ENCODE results near the gene CEACAM19.
"Not testable (repeated sequence)": the region's sequence is repeated elsewhere in the genome, so short reads cannot be mapped to it uniquely, and the experiment has no call there.

Gene CEACAM19

GRCh38 chr19:44677019-44677811 lies 5.9 kb downstream of the CEACAM19 start:
- DNase-seq: no peak

GRCh38 chr19:44680536-44680935 lies 9.3 kb downstream of the CEACAM19 start:
- no peak for DNase-seq

- DNase-seq: no peak
These were observed 10.9 kb downstream of the CEACAM19 start for GRCh38 chr19:44681992-44682790.

- no peak for DNase-seq
These were observed 11.5 kb downstream of the CEACAM19 start for GRCh38 chr19:44682807-44683206.

DNA sequence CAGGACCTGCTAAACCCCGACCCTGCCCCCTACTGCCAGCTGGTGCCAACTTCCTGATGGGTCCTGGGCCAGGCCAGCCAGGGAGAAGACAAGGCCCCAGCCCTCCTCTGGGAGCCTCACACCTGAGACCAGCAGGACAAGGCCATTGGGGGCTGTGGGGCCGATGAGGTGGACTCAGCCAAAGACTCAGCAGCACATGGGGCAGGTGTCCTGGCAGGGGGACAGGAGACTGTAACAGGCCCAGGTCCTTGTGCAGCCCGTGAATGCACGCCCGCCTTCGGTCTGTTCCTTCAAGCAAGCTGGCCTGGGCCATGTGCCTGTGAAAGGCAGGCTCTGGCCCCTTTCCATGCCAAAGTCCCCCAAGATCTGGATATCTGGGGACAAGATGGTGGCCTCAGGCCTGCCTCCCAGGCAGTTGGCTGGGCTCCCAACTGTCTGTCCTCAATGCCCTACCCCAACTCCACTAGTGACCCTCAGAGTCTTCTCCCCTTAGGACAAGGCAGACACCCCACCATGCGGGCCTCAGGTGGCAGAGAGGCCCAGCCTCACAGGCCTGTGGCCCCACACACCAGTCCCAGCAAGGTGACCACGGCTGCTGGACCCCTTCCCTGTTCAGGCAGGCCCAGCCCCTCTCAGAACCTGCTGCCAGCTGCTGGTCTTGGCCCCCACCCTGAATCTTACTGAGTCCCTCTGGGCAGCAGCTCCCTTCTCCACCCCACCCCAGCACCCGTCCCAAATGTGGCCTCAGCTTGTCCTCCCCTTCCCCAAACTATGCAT lies 12.3 kb downstream of the CEACAM19 start:
- DNase-seq: no peak

- not testable (repeated sequence) for DNase-seq
These were observed 13.1 kb downstream of the CEACAM19 start for GRCh38 chr19:44684396-44684795.

DNA sequence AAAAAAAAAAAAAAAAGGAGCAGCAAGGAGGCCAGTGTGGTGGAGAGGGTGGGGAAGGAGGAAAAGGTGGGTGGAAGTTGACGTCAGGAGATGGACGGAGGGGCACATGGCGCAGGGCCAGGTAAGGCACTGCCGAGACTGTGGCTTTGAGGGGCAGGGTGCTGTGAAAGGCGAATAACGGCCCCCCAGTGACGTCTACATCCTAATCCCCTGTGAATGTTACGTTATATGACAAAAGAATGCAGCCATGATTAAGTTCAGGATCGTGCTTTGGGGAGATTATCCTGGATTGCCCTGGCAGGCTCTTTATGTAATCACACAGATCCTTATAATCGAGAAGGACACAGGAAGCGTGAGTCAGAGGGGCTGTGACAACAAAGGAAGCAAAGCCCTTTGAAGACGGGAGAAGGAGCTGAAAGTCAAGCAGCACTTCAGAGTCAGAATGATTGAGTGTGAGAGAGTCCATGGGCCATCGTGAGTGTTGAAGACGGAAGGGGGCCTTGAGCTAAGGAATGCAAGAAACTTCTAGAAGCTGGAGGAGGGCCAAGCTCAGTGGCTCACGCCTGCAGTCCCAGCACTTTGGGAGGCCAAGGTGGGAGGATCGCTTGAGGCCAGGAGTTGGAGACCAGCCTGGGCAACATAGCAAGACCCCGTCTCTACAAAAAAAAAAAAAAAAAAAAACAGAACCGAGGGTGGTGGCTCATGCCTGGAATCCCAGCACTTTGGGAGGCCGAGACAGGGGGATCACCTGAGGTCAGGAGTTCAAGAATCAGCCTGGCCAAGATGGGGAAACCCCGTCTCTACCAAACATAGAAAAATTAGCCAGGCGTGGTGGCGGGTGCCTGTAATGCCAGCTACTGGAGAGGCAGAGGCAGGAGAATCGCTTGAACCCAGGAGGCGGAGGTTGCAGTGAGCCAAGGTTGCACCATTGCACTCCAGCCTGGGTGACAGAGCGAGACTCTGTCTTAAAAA lies 13.9 kb downstream of the CEACAM19 start:
- DNase-seq: no peak

DNA sequence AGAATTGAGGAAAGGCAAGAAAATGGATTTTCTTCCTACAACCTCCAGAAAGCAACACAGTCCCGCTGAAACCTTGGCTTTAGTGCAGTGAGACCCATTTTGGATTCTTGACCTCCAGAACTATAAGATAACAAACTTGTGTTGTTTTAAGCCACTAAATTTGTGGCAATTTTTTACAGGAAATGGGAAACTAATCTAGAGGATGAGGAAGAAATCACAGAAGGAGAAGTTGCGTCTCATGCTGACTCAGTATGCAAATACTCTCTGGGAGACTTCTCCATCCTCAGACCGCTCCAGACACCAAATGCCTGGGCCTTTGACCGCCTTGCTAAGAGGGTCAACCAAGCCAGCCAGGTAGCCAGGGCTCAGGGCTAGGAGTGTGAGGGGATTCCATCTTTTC lies 14.6 kb downstream of the CEACAM19 start:
- no peak for DNase-seq

GRCh38 chr19:44686896-44687295 lies 15.6 kb downstream of the CEACAM19 start:
- no peak for DNase-seq

GRCh38 chr19:44687888-44688287 lies 16.6 kb downstream of the CEACAM19 start:
- no peak for DNase-seq

- peak; percentile 72 for DNase-seq
These were observed 18.2 kb downstream of the CEACAM19 start for GRCh38 chr19:44689290-44690130.

- DNase-seq: no peak
These were observed 18.8 kb downstream of the CEACAM19 start for GRCh38 chr19:44690131-44690440.

DNA sequence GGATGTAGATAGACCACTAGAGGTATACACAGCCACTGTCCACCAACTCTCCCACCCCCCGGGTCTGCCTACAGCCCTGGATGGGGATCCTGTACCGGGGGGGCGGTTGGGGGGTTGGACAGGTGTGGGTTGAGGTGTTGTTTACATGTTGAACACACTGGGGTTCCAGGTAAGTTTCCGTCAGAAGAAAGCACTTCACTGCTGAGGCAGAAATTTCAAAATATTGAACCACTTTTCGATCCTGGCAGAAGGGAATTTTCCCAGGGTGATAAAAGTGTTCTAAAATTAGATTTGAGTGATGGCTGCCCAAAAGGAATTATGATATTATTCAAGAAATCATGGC lies 21.1 kb downstream of the CEACAM19 start:
- no peak for DNase-seq

DNA sequence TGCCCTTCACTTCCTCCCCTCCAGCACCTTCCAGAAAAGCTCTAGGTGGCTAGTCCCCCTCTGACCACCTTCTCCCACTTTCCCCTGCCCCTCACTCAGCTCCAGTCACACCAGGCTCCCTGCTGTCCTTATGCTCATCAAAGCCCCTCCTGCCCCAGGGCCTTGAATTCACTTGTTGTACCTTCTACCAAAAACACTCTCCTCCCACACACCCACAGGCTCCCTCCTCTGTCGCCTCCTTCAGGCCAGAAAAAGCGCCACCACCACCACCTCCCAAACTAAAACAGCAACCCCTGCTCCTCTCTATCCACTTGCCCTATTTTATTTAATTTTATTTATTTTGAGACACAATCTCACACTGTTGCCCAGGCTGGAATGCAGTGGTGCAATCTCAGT lies 22.9 kb downstream of the CEACAM19 start:
- DNase-seq: no peak

- DNase-seq: peak; percentile 79
These were observed 25.8 kb downstream of the CEACAM19 start for GRCh38 chr19:44696939-44697669.

- DNase-seq: no peak
These were observed 26.4 kb downstream of the CEACAM19 start for GRCh38 chr19:44697670-44698034.

GRCh38 chr19:44698492-44699201 lies 27.4 kb downstream of the CEACAM19 start, which contains the start of gene CEACAM16:
CEACAM16 (plus strand) TSS chr19:44699151; CDS start chr19:44701457, 2,306 bp downstream.
- no peak for DNase-seq

DNA sequence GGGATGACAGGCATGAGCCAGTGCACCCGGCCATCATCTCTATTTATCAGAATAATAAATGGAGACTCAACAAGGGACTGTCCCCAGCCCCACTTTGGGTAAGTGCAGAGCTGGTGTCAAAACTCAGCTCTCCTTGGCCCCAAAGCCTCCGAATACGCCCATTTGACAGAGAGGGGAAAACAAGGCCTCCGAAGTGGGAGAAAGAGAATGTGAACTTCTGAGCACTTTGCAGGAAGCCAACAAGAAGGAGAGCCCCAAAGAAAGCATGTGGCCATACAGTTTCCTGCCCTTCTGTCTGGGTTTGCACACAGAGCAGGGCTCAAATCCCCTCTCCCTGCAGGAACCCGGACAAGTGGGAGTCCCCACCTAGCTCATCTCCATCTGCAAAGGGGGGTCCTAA lies 29.3 kb downstream of the CEACAM19 start:
- no peak for DNase-seq

- no peak for DNase-seq
These were observed 29.9 kb downstream of the CEACAM19 start for GRCh38 chr19:44701228-44701627.

- DNase-seq: no peak
These were observed 31.4 kb downstream of the CEACAM19 start for GRCh38 chr19:44702551-44703176.

All from NCI-H510A treated with DMSO at 0.1 percent for 48 hours (cell line).